CD14-positive monocyte (primary cell): ENCODE results near the gene ICAM5. TPM values are rescaled to one million over a fixed set of nuclear protein-coding genes. Genes with fewer than 3 reads are reported as not detected.

Experiments used
- DNase-seq, 3 donors: peaks; one replicate each; pipeline ENCODE4 v3.0.0-alpha.2; 2011 to 2022
- H2AFZ ChIP-seq: 2 replicates; pipeline ENCODE4 v1.6.0; 2012; ENCODE audit warnings: mild to moderate bottlenecking, low read depth, low read length, inconsistent platforms; ENCODE audit not compliant: insufficient read depth, poor library complexity, severe bottlenecking
- H3K27ac ChIP-seq, 2 donors: 1 replicate in 1 of 2; 2 replicates in 1 of 2; pipeline ENCODE4 v1.5.1; 2012 to 2013; ENCODE audit warnings: low read length in 2 of 2, control low read depth in 1 of 2, inconsistent platforms in 1 of 2, low read depth in 1 of 2, mild to moderate bottlenecking in 1 of 2
- H3K27me3 ChIP-seq, 2 donors: one replicate each; pipeline versions ENCODE4 v1.6.0 to v1.6.1; 2011 to 2013; ENCODE audit warnings: low read length in 2 of 2; ENCODE audit not compliant: control insufficient read depth in 2 of 2, insufficient read depth in 2 of 2
- H3K36me3 ChIP-seq, 2 donors: replicated peaks in 1 of 2; 1 replicate in 1 of 2; 2 replicates in 1 of 2; pipeline versions ENCODE4 v1.5.1 to v1.6.1; 2012 to 2013; ENCODE audit warnings: low read length in 2 of 2, control low read depth in 1 of 2, inconsistent platforms in 1 of 2, mild to moderate bottlenecking in 1 of 2; ENCODE audit not compliant: insufficient read depth in 2 of 2, control insufficient read depth in 1 of 2
- H3K4me1 ChIP-seq, 2 donors: 1 replicate in 1 of 2; 2 replicates in 1 of 2; pipeline versions ENCODE4 v1.5.1 to v1.6.1; 2012 to 2013; ENCODE audit warnings: low read length in 2 of 2, control low read depth in 1 of 2, inconsistent platforms in 1 of 2, mild to moderate bottlenecking in 1 of 2, moderate library complexity in 1 of 2; ENCODE audit not compliant: insufficient read depth in 2 of 2, control insufficient read depth in 1 of 2
- H3K4me2 ChIP-seq: replicated peaks from 2 replicates; pipeline ENCODE3; 2012; ENCODE audit warnings: low read length, moderate library complexity, mild to moderate bottlenecking; ENCODE audit not compliant: poor library complexity, severe bottlenecking; ENCODE audit errors: extremely low read depth
- H3K4me3 ChIP-seq, 3 experiments: fragments of 200-600 bp in 1 of 3; sonication (generic) in 1 of 3; replicated peaks in 1 of 3; 1 replicate in 2 of 3; 2 replicates in 1 of 3; pipeline ENCODE4 v1.5.1; 2011 to 2013; ENCODE audit warnings: low read length in 3 of 3, mild to moderate bottlenecking in 3 of 3, control low read depth in 2 of 3, low read depth in 2 of 3, inconsistent platforms in 1 of 3, moderate library complexity in 1 of 3
- H3K79me2 ChIP-seq: 2 replicates; pipeline ENCODE4 v1.6.0; 2012; ENCODE audit warnings: mild to moderate bottlenecking, control low read depth, inconsistent platforms, low read length, moderate library complexity; ENCODE audit not compliant: insufficient read depth
- H3K9ac ChIP-seq: 2 replicates; pipeline ENCODE4 v1.6.0; 2017; ENCODE audit warnings: low read length, mild to moderate bottlenecking; ENCODE audit not compliant: insufficient read depth, poor library complexity, severe bottlenecking
- H3K9me3 ChIP-seq, 2 donors: replicated peaks in 1 of 2; 1 replicate in 1 of 2; 2 replicates in 1 of 2; pipeline versions ENCODE4 v1.5.1 to v1.6.1; 2012 to 2013; ENCODE audit warnings: low read length in 2 of 2, control low read depth in 1 of 2; ENCODE audit not compliant: control insufficient read depth in 1 of 2, insufficient read depth in 1 of 2
- H4K20me1 ChIP-seq: 2 replicates; pipeline ENCODE4 v1.6.0; 2012; ENCODE audit warnings: mild to moderate bottlenecking, low read length, control low read depth, moderate library complexity; ENCODE audit not compliant: insufficient read depth
- H3K27ac Mint-ChIP-seq, 7 donors: one replicate each; pipeline ENCODE4 v1.8.0; 2020; ENCODE audit warnings: mild to moderate bottlenecking in 7 of 7, mixed read lengths in 7 of 7, moderate library complexity in 6 of 7, inconsistent platforms in 2 of 7
- H3K27me3 Mint-ChIP-seq, 3 donors: one replicate each; pipeline ENCODE4 v1.8.0; 2021 to 2022; ENCODE audit warnings: low read depth in 3 of 3, mild to moderate bottlenecking in 3 of 3, mixed read lengths in 3 of 3, moderate library complexity in 3 of 3, inconsistent platforms in 1 of 3
- H3K36me3 Mint-ChIP-seq, 2 donors: one replicate each; pipeline ENCODE4 v1.8.0; 2020; ENCODE audit warnings: mixed read lengths in 2 of 2, inconsistent platforms in 1 of 2, mild to moderate bottlenecking in 1 of 2
- H3K4me1 Mint-ChIP-seq: one replicate; pipeline ENCODE4 v1.8.0; 2020; ENCODE audit warnings: mild to moderate bottlenecking, mixed read lengths
- H3K4me3 Mint-ChIP-seq, 2 donors: one replicate each; pipeline ENCODE4 v1.8.0; 2020; ENCODE audit warnings: mild to moderate bottlenecking in 2 of 2, mixed read lengths in 2 of 2, moderate library complexity in 1 of 2
- H3K9me3 Mint-ChIP-seq, 7 donors: one replicate each; pipeline ENCODE4 v1.8.0; 2020 to 2022; ENCODE audit warnings: mixed read lengths in 7 of 7, mild to moderate bottlenecking in 6 of 7, moderate library complexity in 6 of 7, inconsistent platforms in 2 of 7
- CTCF ChIP-seq: fragments of 200-600 bp; IDR thresholded peaks from one replicate; pipeline ENCODE4 v1.8.0; 2022; ENCODE audit warnings: antibody characterized with exemption, mild to moderate bottlenecking
- WGBS: methylation state at CpG from one replicate; pipeline ENCODE4 v1.1.5; 2013; ENCODE audit warnings: missing lambda C conversion rate; ENCODE audit not compliant: insufficient coverage; 5-methylcytosine and 5-hydroxymethylcytosine counted together
- intact Hi-C, 2 donors: fragments of 100-400 bp; cut with micrococcal nuclease; formaldehyde crosslinking; loops; one replicate each; pipeline versions ENCODE4 v1.15.0 to v1.15.1; 2023
- polyA plus RNA-seq, 3 donors: library from polyadenylated mRNA; depleted of rRNA in 1 of 3; unstranded in 2 of 3; stranded (reverse) in 1 of 3; fragments of 300-500 nt in 2 of 3; fragments of >200 nt in 1 of 3; fragmentation: Illumina TruSeq in 2 of 3; gene quantifications; 1 replicate in 2 of 3; 2 replicates in 1 of 3; pipeline ENCODE4 v1.2.3, GENCODE V29; 2012 to 2021

Gene ICAM5
- polyA plus RNA-seq, 3 donors, result 0.21 to 2.1 TPM; not detected in 1

GRCh38 chr19:10290876-10291553, 1.3 kb downstream of the ICAM5 start:
- WGBS, result under 1% methylated on average over 57 of the region's 57 CpGs
- H3K9ac ChIP-seq, result peak overlapping the region; percentile 33
- Mint-ChIP-seq H3K4me3 (peak overlapping the region; percentile 75 to 94), H3K9me3 (peaks cover 0 to 51% (median 31%) of the 10 kb centered on the region in 7 donors), H3K36me3 (peaks cover 20 to 27% of the 10 kb centered on the region in 2 donors), H3K27me3 (peaks cover 74 to 90% (median 86%) of the 10 kb centered on the region in 3 donors), H3K27ac (peak overlapping the region in 2 of 7 donors; percentile 19 to 66), H3K4me1 (peaks cover 87% of the 10 kb centered on the region)
- H3K4me2 ChIP-seq, result peak overlapping the region; percentile 78
- H3K4me1 ChIP-seq, result peaks cover 97% of the 10 kb centered on the region in 2 donors
- intact Hi-C loops, result no loop called here
- H4K20me1 ChIP-seq, result peaks cover 16% of the 10 kb centered on the region
- peak overlapping the region; percentile 73 for H2AFZ ChIP-seq
- peak; percentile 30 to 68 (median 61) for DNase-seq
- peak overlapping the region; percentile 12 to 74 (median 29) for H3K4me3 ChIP-seq
- H3K27me3 ChIP-seq, result peaks cover 36 to 83% of the 10 kb centered on the region in 2 donors
- peaks cover 2% of the 10 kb centered on the region in 2 donors for H3K36me3 ChIP-seq
- no peak overlapping the region for H3K27ac ChIP-seq
- TF ChIP-seq CTCF, result no peak
- H3K79me2 ChIP-seq, result no peaks in the 10 kb centered on the region
- peaks cover 6 to 22% of the 10 kb centered on the region in 2 donors for H3K9me3 ChIP-seq

GRCh38 chr19:10291554-10292205, 1.9 kb downstream of the ICAM5 start:
- intact Hi-C loops, result no loop called here
- no peak overlapping the region for H3K27ac ChIP-seq
- no peak for TF ChIP-seq CTCF
- WGBS, result 1% methylated on average over 47 of the region's 49 CpGs
- no peaks in the 10 kb centered on the region for H3K79me2 ChIP-seq
- peak overlapping the region; percentile 78 for H3K4me2 ChIP-seq
- Mint-ChIP-seq H3K4me1 (peaks cover 80% of the 10 kb centered on the region), H3K27me3 (peaks cover 76 to 96% (median 88%) of the 10 kb centered on the region in 3 donors), H3K4me3 (peak overlapping the region; percentile 75 to 94), H3K27ac (peak overlapping the region in 5 of 7 donors; percentile 15 to 90 (median 64)), H3K36me3 (peaks cover 17 to 25% of the 10 kb centered on the region in 2 donors), H3K9me3 (peaks cover 0 to 53% (median 31%) of the 10 kb centered on the region in 7 donors)
- peaks cover 11% of the 10 kb centered on the region for H4K20me1 ChIP-seq
- H3K4me1 ChIP-seq, result peaks cover 92 to 95% of the 10 kb centered on the region in 2 donors
- H2AFZ ChIP-seq, result peak overlapping the region; percentile 73
- H3K9me3 ChIP-seq, result peaks cover 6 to 22% of the 10 kb centered on the region in 2 donors
- no peak for DNase-seq
- H3K36me3 ChIP-seq, result no peaks in the 10 kb centered on the region
- H3K4me3 ChIP-seq, result peak overlapping the region; percentile 12 to 74 (median 29)
- peaks cover 37 to 88% of the 10 kb centered on the region in 2 donors for H3K27me3 ChIP-seq
- H3K9ac ChIP-seq, result no peak overlapping the region
